ENCODE results near the gene SLC4A8. TPM values are rescaled to one million over a fixed set of nuclear protein-coding genes. Genes with fewer than 3 reads are reported as not detected.

The SLC4A8 gene
- total and polyA plus RNA-seq, 2 donors (not counting 3 experiments of a cell fraction or from before 2014, with no cell fraction given), result 4.7 to 9.7 TPM

DNA sequence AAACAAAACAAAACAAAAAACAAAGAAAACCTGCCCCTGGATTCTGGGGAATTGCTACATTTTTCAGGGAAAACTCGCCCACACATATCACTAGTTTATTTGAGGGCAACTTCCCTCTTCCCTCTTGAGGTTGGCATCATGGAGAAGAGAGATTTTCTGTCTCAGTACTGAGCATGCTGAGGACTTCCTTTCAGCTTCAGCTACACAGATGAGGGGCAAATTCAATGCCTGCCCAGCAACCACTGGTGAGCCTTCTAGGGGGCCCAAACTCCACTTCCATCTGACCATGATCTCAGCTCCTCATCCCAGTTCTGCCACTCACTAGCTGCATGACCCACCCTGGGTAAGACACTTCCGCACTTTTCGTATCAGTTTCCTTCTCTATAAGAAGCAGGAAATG lies 103.3 kb downstream of the SLC4A8 start:
- FAIRE-seq (no peak), DNase-seq (ENCODE audit: low read depth, low spot score) (no peak)
- intact Hi-C loops (cut with micrococcal nuclease) (no loop called here), dilution Hi-C loops (cut with MboI; ENCODE audit: extremely low pct_ligation_motif_present, low sequenced_read_pairs) (no loop called here)
- no peak overlapping the region for H3K4me2 ChIP-seq (ENCODE audit: insufficient read depth, low read length)
- H3K9me3 ChIP-seq (replicated peaks; ENCODE audit: control insufficient read depth, insufficient read depth, low read length), result no peaks in the 10 kb centered on the region
- no peaks in the 10 kb centered on the region for H4K20me1 ChIP-seq (replicated peaks; ENCODE audit: control insufficient read depth, extremely low read depth, insufficient read depth, low read length)
- H3K9ac ChIP-seq (replicated peaks; ENCODE audit: extremely low read depth, insufficient read depth, low read length), result no peak overlapping the region
- H3K27me3 ChIP-seq (ENCODE audit: control insufficient read depth in 2 of 2, insufficient read depth in 2 of 2, low read length in 2 of 2), result peaks cover 2 to 3% of the 10 kb centered on the region in 2 experiments
- H3K4me3 ChIP-seq (replicated peaks in 1 of 3; ENCODE audit: insufficient read depth in 1 of 3, low read depth in 1 of 3, low read length in 3 of 3), result no peak overlapping the region
- H3K27ac ChIP-seq (ENCODE audit: insufficient read depth, low read depth, low read length), result no peak overlapping the region
- H3K36me3 ChIP-seq (ENCODE audit: control insufficient read depth in 2 of 2, extremely low read depth in 1 of 2, insufficient read depth in 2 of 2, low read length in 2 of 2), result no peaks in the 10 kb centered on the region
- ChIA-PET POLR2A (no interaction called here), CTCF (interaction anchor here (0.6 to 2.3 kb wide), 6 partner anchors 9 to 296 kb away, joined by 3 to 11 read pairs (median 4); partner anchors contain the start of gene SLC4A8)
- H2AFZ ChIP-seq (ENCODE audit: low read depth, low read length), result no peak overlapping the region
- H3K9me1 ChIP-seq (replicated peaks; ENCODE audit: control insufficient read depth, extremely low read depth, insufficient read depth, low read length), result no peaks in the 10 kb centered on the region
- H3K79me2 ChIP-seq (ENCODE audit: control insufficient read depth, insufficient read depth, low read length), result no peaks in the 10 kb centered on the region
- no peak for TF ChIP-seq POLR2AphosphoS5 (IDR thresholded peaks at IDR 0.05; ENCODE audit: insufficient read depth, low read depth, low read length)
- TF ChIP-seq POLR2A (IDR thresholded peaks at IDR 0.05; ENCODE audit: low read depth, low read length), result no peak
- TF ChIP-seq, protein P1, sequence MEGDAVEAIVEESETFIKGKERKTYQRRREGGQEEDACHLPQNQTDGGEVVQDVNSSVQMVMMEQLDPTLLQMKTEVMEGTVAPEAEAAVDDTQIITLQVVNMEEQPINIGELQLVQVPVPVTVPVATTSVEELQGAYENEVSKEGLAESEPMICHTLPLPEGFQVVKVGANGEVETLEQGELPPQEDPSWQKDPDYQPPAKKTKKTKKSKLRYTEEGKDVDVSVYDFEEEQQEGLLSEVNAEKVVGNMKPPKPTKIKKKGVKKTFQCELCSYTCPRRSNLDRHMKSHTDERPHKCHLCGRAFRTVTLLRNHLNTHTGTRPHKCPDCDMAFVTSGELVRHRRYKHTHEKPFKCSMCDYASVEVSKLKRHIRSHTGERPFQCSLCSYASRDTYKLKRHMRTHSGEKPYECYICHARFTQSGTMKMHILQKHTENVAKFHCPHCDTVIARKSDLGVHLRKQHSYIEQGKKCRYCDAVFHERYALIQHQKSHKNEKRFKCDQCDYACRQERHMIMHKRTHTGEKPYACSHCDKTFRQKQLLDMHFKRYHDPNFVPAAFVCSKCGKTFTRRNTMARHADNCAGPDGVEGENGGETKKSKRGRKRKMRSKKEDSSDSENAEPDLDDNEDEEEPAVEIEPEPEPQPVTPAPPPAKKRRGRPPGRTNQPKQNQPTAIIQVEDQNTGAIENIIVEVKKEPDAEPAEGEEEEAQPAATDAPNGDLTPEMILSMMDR (IDR thresholded peaks at IDR 0.05; ENCODE audit: extremely low read depth in 1 of 2, insufficient read depth in 1 of 2, low read depth in 1 of 2, low read length in 2 of 2), result no peak
- TF ChIP-seq JUN (IDR thresholded peaks at IDR 0.05; ENCODE audit: borderline replicate concordance, insufficient read depth, insufficient read length, low read depth), result no peak
- TF ChIP-seq MYC (IDR thresholded peaks at IDR 0.05; ENCODE audit: low read depth, low read length), result no peak
- TF ChIP-seq GATA2 (IDR thresholded peaks at IDR 0.05; ENCODE audit: insufficient read depth, insufficient read length, low read depth, low read length), result no peak
- no peak for TF ChIP-seq EZH2 (IDR thresholded peaks at IDR 0.05; ENCODE audit: borderline replicate concordance, low read depth, low read length, severe bottlenecking)
- no peak for TF ChIP-seq FOS (IDR thresholded peaks at IDR 0.05; ENCODE audit: borderline replicate concordance, insufficient read depth, low read length)
- TF ChIP-seq, protein P2, sequence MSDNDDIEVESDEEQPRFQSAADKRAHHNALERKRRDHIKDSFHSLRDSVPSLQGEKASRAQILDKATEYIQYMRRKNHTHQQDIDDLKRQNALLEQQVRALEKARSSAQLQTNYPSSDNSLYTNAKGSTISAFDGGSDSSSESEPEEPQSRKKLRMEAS (IDR thresholded peaks at IDR 0.05; ENCODE audit: insufficient read depth, insufficient read length), result no peak
- no TSS peak for BruUV-seq (replicated peaks)
- no peaks in the 10 kb centered on the region for H3K4me1 ChIP-seq (ENCODE audit: control insufficient read depth, extremely low read depth, insufficient read depth, low read length)
